ENCODE data around the gene SYNPO.

Gene SYNPO

DNA sequence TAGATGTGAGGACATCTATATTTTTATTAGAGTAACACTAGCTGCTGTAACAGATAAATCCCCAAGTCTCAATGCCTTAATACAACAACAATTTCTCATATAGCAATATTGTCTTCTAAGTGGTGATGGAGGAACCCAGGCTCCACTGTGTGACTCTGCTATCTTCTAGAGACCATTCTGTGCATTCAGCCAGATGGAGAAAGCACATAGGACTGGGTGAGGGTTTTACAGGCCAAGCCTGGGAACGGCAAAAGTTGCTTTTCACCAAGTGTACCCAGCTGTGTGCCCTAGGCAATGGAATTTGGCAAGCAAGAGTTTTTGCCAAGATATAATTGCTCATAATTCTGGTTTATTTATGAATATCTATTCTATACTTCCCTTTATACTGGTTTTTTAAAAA is 48.7 kb downstream of the SYNPO start:
- DNase-seq (ENCODE audit: low read depth, low spot score) = no peak

DNA sequence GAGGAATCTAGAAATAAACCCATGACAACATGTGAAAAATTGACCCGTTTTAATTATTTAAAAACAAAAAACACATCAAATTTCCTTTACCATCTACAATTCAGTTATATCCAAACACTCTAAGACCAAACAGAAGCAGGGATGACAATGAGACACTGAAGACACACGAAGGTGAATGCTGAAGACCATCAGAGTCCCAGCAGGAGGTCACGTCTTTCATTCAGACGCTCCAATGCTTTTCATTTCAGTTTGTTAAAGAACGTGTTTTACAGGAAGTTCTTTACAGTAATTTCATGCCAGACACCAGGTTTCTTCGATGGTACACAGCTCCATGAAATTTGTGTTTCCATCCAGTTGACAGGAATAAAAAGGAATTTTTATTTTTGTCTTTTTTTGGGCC is 50.3 kb downstream of the SYNPO start:
- no peak for DNase-seq (ENCODE audit: low read depth, low spot score)

DNA sequence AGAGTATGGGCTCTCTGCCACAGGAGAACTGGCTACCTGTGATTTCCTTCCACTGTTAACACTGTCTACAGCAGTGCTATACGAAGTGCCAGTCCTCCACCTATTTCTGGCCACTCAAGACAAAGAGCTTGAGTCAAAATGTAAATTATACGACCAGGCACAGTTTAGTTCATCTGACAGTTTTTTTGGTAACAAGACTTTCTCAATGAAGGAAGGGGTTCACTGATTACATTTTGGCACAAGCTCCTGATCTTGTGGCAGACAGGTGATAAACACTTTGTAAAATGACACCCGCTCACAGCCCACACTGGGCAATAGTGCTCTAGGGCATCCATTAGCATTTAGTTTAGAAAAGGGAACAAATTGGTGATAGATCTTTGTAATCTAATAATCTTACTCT is 51.8 kb downstream of the SYNPO start:
- no peak for DNase-seq (ENCODE audit: low read depth, low spot score)

DNA sequence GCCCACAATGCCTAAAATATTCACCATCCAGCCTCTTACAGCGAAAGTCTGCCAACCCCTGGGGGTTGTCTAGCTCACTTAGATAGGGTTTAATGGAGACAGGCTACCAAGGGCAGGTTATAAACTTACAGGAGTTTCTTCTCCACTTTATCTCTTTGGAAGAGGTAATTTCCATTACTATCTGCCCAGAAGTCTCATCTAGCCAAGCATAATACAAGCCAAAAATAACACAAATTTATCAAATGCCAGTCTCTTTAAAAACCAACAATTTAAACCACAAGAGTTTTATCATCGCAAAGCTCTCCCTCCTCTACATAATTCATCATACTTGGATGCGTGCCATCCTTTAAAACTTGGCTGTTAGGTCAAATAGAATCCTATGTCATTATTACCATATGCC is 54.2 kb downstream of the SYNPO start:
- DNase-seq (ENCODE audit: low read depth, low spot score) = no peak

DNA sequence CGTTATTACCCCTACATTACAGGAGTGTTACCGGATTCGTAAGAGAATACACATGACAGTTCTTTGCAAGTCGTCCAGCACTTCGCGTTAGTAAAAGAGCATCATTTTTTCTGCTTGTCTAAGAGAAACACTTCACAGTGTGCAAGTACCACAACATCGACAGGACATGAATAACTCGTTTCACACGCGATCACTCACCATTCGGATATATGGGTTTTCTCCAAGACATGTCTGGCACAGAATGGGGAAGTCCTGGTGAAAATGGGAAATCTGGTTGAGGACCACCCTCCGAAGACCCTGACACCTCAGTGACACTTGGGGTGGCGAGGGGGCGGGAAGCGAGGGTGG is 59.8 kb downstream of the SYNPO start:
- DNase-seq (ENCODE audit: low read depth, low spot score) = peak; percentile 4

GRCh38 chr5:150700594-150701377 is 60.3 kb downstream of the SYNPO start, which contains the start of gene RBM22:
TSS of gene RBM22 (minus strand) at chr5:150701062. CDS start at chr5:150700985, 77 bp downstream.
- peak; percentile 65 for DNase-seq (ENCODE audit: low read depth, low spot score)

GRCh38 chr5:150703762-150704161 is 63.3 kb downstream of the SYNPO start:
- DNase-seq (ENCODE audit: low read depth, low spot score) = no peak

- no peak for DNase-seq (ENCODE audit: low read depth, low spot score)
Measured at GRCh38 chr5:150706776-150707390, 66.4 kb downstream of the SYNPO start.
